ENCODE measurements around the gene LNPK.
"Not testable (repeated sequence)": the region's sequence is repeated elsewhere in the genome, so short reads cannot be mapped to it uniquely, and the experiment has no call there.

The LNPK gene

DNA sequence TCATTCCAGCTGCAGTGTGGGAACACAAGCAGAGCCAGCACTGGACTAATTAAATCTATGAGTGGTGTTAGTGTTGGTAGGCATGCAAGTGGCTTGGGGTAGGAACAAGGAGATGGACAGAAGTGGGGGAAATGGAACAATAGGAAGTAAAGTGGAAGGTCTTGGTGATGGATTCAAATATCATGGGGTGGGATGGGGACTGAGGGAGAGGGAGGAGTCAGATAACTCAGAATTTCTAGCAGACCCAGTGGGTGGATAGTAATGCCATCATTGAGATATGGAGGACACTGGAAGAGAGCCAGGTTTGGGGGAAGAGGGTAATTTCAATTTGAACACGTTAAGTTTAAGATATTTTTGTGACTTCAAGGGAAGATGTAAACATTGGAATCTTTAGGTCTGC is 2.9 kb upstream of the LNPK start:
- Histone ChIP-seq H3K4me3 (ENCODE audit: low read length in 2 of 2) (no peak overlapping the region), H3K27me3 (ENCODE audit: control insufficient read depth in 1 of 2, insufficient read depth in 2 of 2, low read length in 2 of 2) (no peaks in the 10 kb centered on the region), H3K4me1 (ENCODE audit: control insufficient read depth, insufficient read depth, low read length) (peaks cover 2% of the 10 kb centered on the region), H3K9ac (ENCODE audit: low read length in 2 of 2) (no peak overlapping the region), H3K9me3 (ENCODE audit: control insufficient read depth in 2 of 2, low read length in 2 of 2) (no peaks in the 10 kb centered on the region), H3K36me3 (ENCODE audit: control insufficient read depth in 2 of 2, insufficient read depth in 2 of 2, low read length in 2 of 2) (no peaks in the 10 kb centered on the region), H3K27ac (ENCODE audit: low read length) (no peak overlapping the region)

GRCh38 chr2:176003958-176004357 is 1.9 kb upstream of the LNPK start:
- Histone ChIP-seq H3K27me3 (ENCODE audit: control insufficient read depth in 1 of 2, insufficient read depth in 2 of 2, low read length in 2 of 2) (no peaks in the 10 kb centered on the region), H3K27ac (ENCODE audit: low read length) (no peak overlapping the region), H3K4me1 (ENCODE audit: control insufficient read depth, insufficient read depth, low read length) (peaks cover 2% of the 10 kb centered on the region), H3K9ac (ENCODE audit: low read length in 2 of 2) (no peak overlapping the region), H3K36me3 (ENCODE audit: control insufficient read depth in 2 of 2, insufficient read depth in 2 of 2, low read length in 2 of 2) (no peaks in the 10 kb centered on the region), H3K9me3 (ENCODE audit: control insufficient read depth in 2 of 2, low read length in 2 of 2) (no peaks in the 10 kb centered on the region), H3K4me3 (ENCODE audit: low read length in 2 of 2) (no peak overlapping the region)

DNA sequence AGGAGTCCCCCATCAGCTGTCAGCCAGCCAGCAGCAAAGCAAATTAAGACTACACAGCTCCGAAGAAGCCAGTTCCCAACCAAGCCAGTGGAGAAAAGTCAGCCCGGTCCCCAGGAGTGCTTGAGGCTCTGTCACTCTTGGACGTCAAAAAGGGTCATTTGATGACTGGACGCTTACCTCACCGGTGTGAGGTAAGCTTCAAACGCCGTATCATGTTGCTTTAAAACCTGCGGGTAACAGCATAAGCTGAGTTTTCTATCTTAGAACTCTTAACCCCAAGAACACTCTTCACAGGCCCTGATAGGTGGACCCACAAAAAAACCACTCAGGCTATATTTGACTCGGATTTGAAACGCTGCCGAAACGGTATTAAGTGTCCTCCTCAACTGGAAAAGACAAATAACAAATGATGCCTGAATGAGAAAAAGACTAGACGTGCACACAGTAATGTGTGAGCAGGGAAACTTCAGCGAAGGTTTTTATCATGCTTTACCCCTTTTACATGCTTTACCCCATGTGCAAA is 682 bp upstream of the LNPK start:
- no peaks in the 10 kb centered on the region for H3K36me3 ChIP-seq (ENCODE audit: control insufficient read depth in 2 of 2, insufficient read depth in 2 of 2, low read length in 2 of 2)
- peak overlapping the region; percentile 75 to 92 for H3K9ac ChIP-seq (ENCODE audit: low read length in 2 of 2)
- H3K9me3 ChIP-seq (ENCODE audit: control insufficient read depth in 2 of 2, low read length in 2 of 2) = no peaks in the 10 kb centered on the region
- peaks cover 2% of the 10 kb centered on the region for H3K4me1 ChIP-seq (ENCODE audit: control insufficient read depth, insufficient read depth, low read length)
- H3K4me3 ChIP-seq (ENCODE audit: low read length in 2 of 2) = peak overlapping the region; percentile 89 to 93
- peak overlapping the region; percentile 61 for H3K27ac ChIP-seq (ENCODE audit: low read length)
- H3K27me3 ChIP-seq (ENCODE audit: control insufficient read depth in 1 of 2, insufficient read depth in 2 of 2, low read length in 2 of 2) = no peaks in the 10 kb centered on the region

GRCh38 chr2:176001281-176001915 is 669 bp downstream of the LNPK start:
- Histone ChIP-seq H3K27me3 (ENCODE audit: control insufficient read depth in 1 of 2, insufficient read depth in 2 of 2, low read length in 2 of 2) (no peaks in the 10 kb centered on the region), H3K9ac (ENCODE audit: low read length in 2 of 2) (peak overlapping the region; percentile 75 to 88), H3K27ac (ENCODE audit: low read length) (peak overlapping the region; percentile 58), H3K9me3 (ENCODE audit: control insufficient read depth in 2 of 2, low read length in 2 of 2) (no peaks in the 10 kb centered on the region), H3K36me3 (ENCODE audit: control insufficient read depth in 2 of 2, insufficient read depth in 2 of 2, low read length in 2 of 2) (no peaks in the 10 kb centered on the region), H3K4me1 (ENCODE audit: control insufficient read depth, insufficient read depth, low read length) (peaks cover 2% of the 10 kb centered on the region), H3K4me3 (ENCODE audit: low read length in 2 of 2) (peak overlapping the region; percentile 89 to 93)

- Histone ChIP-seq H3K9me3 (ENCODE audit: control insufficient read depth in 2 of 2, low read length in 2 of 2) (no peaks in the 10 kb centered on the region), H3K36me3 (ENCODE audit: control insufficient read depth in 2 of 2, insufficient read depth in 2 of 2, low read length in 2 of 2) (no peaks in the 10 kb centered on the region), H3K27me3 (ENCODE audit: control insufficient read depth in 1 of 2, insufficient read depth in 2 of 2, low read length in 2 of 2) (no peaks in the 10 kb centered on the region), H3K4me1 (ENCODE audit: control insufficient read depth, insufficient read depth, low read length) (peaks cover 2% of the 10 kb centered on the region), H3K4me3 (ENCODE audit: low read length in 2 of 2) (no peak overlapping the region), H3K27ac (ENCODE audit: low read length) (no peak overlapping the region), H3K9ac (ENCODE audit: low read length in 2 of 2) (no peak overlapping the region)
Measured at GRCh38 chr2:175999283-175999819, 2.7 kb downstream of the LNPK start.

GRCh38 chr2:175990099-175990498 is 12.0 kb downstream of the LNPK start:
- Histone ChIP-seq H3K9me3 (ENCODE audit: control insufficient read depth in 2 of 2, low read length in 2 of 2) (no peaks in the 10 kb centered on the region), H3K36me3 (ENCODE audit: control insufficient read depth in 2 of 2, insufficient read depth in 2 of 2, low read length in 2 of 2) (peaks cover 0 to 3% of the 10 kb centered on the region in 2 donors), H3K9ac (ENCODE audit: low read length in 2 of 2) (no peak overlapping the region), H3K4me3 (ENCODE audit: low read length in 2 of 2) (no peak overlapping the region), H3K27me3 (ENCODE audit: control insufficient read depth in 1 of 2, insufficient read depth in 2 of 2, low read length in 2 of 2) (no peaks in the 10 kb centered on the region), H3K27ac (ENCODE audit: low read length) (no peak overlapping the region), H3K4me1 (ENCODE audit: control insufficient read depth, insufficient read depth, low read length) (no peaks in the 10 kb centered on the region)

DNA sequence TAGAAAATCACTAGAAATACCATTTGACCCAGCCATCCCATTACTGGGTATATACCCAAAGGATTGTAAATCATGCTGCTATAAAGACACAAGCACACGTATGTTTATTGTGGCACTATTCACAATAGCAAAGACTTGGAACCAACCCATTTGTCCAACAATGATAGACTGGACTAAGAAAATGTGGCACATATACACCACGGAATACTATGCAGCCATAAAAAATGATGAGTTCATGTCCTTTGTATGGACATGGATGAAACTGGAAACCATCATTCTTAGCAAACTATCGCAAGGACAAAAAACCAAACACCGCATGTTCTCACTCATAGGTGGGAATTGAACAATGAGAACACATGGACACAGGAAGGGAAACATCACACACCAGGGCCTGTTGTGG is 14.9 kb downstream of the LNPK start:
- H3K9ac ChIP-seq (ENCODE audit: low read length in 2 of 2); H3K4me3 ChIP-seq (ENCODE audit: low read length in 2 of 2); H3K4me1 ChIP-seq (ENCODE audit: control insufficient read depth, insufficient read depth, low read length); H3K27ac ChIP-seq (ENCODE audit: low read length); H3K27me3 ChIP-seq (ENCODE audit: control insufficient read depth in 1 of 2, insufficient read depth in 2 of 2, low read length in 2 of 2); H3K9me3 ChIP-seq (ENCODE audit: control insufficient read depth in 2 of 2, low read length in 2 of 2); H3K36me3 ChIP-seq (ENCODE audit: control insufficient read depth in 2 of 2, insufficient read depth in 2 of 2, low read length in 2 of 2): not testable (repeated sequence)

GRCh38 chr2:175984846-175985245 is 17.2 kb downstream of the LNPK start:
- H3K9ac ChIP-seq (ENCODE audit: low read length in 2 of 2) = no peak overlapping the region
- no peaks in the 10 kb centered on the region for H3K9me3 ChIP-seq (ENCODE audit: control insufficient read depth in 2 of 2, low read length in 2 of 2)
- H3K27me3 ChIP-seq (ENCODE audit: control insufficient read depth in 1 of 2, insufficient read depth in 2 of 2, low read length in 2 of 2) = no peaks in the 10 kb centered on the region
- H3K4me3 ChIP-seq (ENCODE audit: low read length in 2 of 2) = no peak overlapping the region
- peaks cover 0 to 2% of the 10 kb centered on the region in 2 donors for H3K36me3 ChIP-seq (ENCODE audit: control insufficient read depth in 2 of 2, insufficient read depth in 2 of 2, low read length in 2 of 2)
- H3K4me1 ChIP-seq (ENCODE audit: control insufficient read depth, insufficient read depth, low read length) = no peaks in the 10 kb centered on the region
- H3K27ac ChIP-seq (ENCODE audit: low read length) = no peak overlapping the region

GRCh38 chr2:175981551-175981950 is 20.5 kb downstream of the LNPK start:
- Histone ChIP-seq H3K4me1 (ENCODE audit: control insufficient read depth, insufficient read depth, low read length) (no peaks in the 10 kb centered on the region), H3K4me3 (ENCODE audit: low read length in 2 of 2) (no peak overlapping the region), H3K9ac (ENCODE audit: low read length in 2 of 2) (no peak overlapping the region)

GRCh38 chr2:175976391-175977157 is 25.5 kb downstream of the LNPK start:
- Histone ChIP-seq H3K9me3 (ENCODE audit: control insufficient read depth in 2 of 2, low read length in 2 of 2) (no peaks in the 10 kb centered on the region), H3K9ac (ENCODE audit: low read length in 2 of 2) (no peak overlapping the region), H3K36me3 (ENCODE audit: control insufficient read depth in 2 of 2, insufficient read depth in 2 of 2, low read length in 2 of 2) (peaks cover 4 to 17% of the 10 kb centered on the region in 2 donors), H3K27ac (ENCODE audit: low read length) (no peak overlapping the region), H3K4me3 (ENCODE audit: low read length in 2 of 2) (no peak overlapping the region), H3K27me3 (ENCODE audit: control insufficient read depth in 1 of 2, insufficient read depth in 2 of 2, low read length in 2 of 2) (no peaks in the 10 kb centered on the region), H3K4me1 (ENCODE audit: control insufficient read depth, insufficient read depth, low read length) (no peaks in the 10 kb centered on the region)

More at GRCh38 chr2:175981551-175981950, 20.5 kb downstream of the LNPK start:
- Histone ChIP-seq H3K27ac (ENCODE audit: low read length) (no peak overlapping the region), H3K9me3 (ENCODE audit: control insufficient read depth in 2 of 2, low read length in 2 of 2) (no peaks in the 10 kb centered on the region), H3K36me3 (ENCODE audit: control insufficient read depth in 2 of 2, insufficient read depth in 2 of 2, low read length in 2 of 2) (peaks cover 0 to 7% of the 10 kb centered on the region in 2 donors), H3K27me3 (ENCODE audit: control insufficient read depth in 1 of 2, insufficient read depth in 2 of 2, low read length in 2 of 2) (no peaks in the 10 kb centered on the region)

Measured in stomach smooth muscle (tissue), 2 donors.